GM21528 (cell line): Measurements from ENCODE around the gene HLA-G.
"Not testable (repeated sequence)": the region's sequence is repeated elsewhere in the genome, so short reads cannot be mapped to it uniquely, and the experiment has no call there.

ENCODE experiments used
- ATAC-seq: cut with Tn5 transposase; IDR thresholded peaks from one replicate; pipeline ENCODE4 v1.9.1; 2021; ENCODE audit warnings: mild to moderate bottlenecking, moderate library complexity; ENCODE audit not compliant: unreplicated experiment, low FRiP score

Gene HLA-G

DNA sequence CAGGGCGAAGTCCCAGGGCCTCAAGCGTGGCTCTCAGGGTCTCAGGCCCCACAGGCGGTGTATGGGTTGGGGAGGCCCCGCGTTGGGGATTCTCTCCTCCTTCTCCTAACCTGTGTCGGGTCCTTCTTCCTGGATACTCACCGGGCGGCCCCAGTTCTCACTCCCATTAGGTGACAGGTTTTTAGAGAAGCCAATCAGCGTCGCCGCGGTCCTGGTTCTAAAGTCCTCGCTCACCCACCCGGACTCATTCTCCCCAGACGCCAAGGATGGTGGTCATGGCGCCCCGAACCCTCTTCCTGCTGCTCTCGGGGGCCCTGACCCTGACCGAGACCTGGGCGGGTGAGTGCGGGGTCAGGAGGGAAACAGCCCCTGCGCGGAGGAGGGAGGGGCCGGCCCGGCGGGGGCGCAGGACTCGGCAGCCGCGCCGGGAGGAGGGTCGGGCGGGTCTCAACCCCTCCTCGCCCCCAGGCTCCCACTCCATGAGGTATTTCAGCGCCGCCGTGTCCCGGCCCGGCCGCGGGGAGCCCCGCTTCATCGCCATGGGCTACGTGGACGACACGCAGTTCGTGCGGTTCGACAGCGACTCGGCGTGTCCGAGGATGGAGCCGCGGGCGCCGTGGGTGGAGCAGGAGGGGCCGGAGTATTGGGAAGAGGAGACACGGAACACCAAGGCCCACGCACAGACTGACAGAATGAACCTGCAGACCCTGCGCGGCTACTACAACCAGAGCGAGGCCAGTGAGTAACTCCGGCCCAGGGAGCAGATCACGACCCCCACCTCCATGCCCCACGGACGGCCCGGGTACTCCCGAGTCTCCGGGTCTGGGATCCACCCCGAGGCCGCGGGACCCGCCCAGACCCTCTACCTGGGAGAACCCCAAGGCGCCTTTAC, at the start of gene HLA-G:
Gene HLA-G, plus strand, starts transcription at position 247 of the 892 bp plus-strand sequence. Its CDS starts 20 bp downstream, at position 267.
- ATAC-seq: no peak

DNA sequence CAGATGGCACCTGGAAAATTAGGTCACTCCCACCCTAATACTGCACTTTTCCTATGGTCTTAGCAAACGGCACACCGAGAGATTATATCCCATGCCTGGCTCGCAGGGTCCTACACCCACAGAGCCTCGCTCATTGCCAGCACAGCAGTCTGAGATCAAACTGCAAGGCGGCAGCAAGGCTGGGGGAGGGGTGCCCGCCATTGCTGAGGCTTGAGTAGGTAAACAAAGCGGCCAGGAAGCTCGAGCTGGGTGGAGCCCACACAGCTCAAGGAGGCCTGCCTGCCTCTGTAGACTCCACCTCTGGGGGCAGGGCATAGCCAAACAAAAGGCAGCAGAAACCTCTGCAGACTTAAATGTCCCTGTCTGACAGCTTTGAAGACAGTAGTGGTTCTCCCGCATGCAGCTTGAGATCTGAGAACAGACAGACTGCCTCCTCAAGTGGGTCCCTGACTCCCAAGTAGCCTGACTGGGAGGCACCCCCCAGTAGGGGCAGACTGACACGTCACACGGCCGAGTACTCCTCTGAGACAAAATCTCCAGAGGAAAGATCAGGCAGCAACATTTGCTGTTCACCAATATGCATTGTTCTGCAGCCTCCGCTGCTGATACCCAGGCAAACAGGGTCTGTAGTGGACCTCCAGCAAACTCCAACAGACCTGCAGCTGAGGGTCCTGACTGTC, 47.5 kb upstream of the HLA-G start:
- not testable (repeated sequence) for ATAC-seq

DNA sequence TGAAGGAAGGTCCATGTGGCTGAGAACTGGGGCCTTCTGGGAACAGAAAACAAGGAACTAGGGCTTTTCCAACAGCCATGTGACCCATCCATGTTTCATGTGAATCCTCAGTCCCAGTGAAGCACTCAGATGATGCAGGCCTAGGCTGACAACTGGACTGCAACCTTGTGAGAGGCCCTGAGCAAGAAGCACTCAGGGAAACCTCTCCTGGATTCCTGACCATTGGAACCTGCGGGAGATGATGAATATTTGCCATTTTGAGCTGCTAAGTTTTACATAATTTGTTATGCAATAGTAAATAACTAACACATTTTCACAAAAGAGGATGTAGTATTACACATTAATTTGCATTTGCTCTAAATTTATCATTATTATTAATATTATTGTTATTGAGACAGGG, 38.4 kb upstream of the HLA-G start:
- ATAC-seq: no peak

DNA sequence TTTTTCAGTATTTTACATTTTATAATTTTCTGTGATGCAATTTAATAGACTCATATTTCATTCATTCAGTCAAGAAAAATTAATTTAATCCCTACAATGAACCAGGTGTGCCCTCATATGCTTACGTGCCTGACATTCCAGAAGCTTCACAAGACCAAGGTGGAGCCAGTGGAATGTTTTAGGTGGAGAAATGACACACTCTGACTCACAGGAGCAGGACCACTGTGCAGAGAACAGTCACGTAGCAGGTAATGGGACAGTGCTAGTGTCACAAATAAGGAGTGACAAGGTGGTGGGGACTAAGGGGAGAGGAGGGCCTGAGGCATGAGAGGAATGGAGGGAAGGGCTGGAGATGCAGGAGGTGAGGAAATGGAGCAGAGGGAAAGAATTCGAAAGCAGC, 37.0 kb upstream of the HLA-G start:
- ATAC-seq: no peak

DNA sequence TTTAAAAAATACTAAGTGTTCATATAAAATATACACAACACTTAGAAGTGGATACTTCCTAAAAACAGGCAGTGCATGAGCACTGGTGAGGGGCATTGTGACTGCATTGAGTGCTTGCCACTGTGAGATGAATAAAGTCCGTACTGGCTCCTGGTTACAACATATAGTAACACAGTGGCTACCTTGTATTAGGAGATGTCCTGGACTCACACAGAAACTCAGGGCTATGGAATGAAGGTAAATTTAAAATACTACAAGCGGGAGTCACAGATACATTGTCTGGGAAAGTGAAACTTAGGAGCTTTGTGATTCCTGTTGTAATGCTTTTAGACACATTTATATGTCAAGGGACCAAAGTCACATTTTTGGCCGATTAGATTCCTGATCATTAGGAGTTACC, 36.5 kb upstream of the HLA-G start:
- no peak for ATAC-seq

DNA sequence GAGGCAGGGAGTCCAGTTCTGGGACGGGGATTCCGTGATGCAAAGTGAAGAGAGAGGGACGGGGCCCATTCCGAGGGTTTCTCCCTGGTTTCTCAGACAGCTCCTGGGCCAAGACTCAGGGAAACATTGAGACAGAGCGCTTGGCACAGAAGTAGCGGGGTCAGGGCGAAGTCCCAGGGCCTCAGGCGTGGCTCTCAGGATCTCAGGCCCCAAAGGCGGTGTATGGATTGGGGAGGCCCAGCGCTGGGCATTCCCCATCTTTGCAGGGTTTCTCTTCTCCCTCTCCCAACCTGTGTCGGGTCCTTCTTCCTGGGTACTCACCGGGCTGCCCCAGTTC, 35.9 kb upstream of the HLA-G start:
- no peak for ATAC-seq

DNA sequence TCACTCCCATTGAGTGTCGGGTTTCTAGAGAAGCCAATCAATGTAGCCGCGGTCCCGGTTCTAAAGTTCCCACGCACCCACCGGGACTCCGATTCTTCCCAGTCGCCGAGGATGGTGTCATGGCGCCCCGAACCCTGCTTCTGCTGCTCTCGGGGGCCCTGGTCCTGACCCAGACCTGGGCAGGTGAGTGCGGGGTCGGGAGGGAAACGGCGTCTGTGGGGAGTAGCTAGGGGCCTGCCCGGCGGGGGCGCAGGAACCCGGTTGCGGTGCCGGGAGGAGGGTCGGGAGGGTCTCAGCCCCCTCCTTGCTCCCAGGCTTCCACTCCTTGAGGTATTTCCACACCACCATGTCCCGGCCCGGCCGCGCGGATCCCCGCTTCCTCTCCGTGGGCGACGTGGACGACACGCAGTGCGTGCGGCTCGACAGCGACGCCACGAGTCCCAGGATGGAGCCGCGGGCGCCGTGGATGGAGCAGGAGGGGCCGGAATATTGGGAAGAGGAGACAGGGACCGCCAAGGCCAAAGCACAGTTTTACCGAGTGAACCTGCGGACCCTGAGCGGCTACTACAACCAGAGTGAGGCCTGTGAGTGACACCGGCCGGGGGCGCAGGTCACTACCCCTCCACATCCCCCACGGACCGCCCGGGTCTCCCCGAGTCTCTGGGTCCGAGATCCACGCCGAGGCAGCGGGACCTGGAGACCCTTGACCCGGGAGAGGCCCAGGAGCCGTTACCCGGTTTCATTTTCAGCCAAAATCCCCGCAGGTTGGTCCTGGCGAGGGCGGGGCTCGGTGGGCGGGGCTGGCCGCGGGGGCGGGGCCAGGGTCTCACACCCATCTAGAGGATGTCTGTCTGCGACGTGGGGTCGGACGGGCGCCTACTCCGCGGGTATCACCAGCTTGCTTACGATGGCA, 35.2 kb upstream of the HLA-G start:
- no peak for ATAC-seq

DNA sequence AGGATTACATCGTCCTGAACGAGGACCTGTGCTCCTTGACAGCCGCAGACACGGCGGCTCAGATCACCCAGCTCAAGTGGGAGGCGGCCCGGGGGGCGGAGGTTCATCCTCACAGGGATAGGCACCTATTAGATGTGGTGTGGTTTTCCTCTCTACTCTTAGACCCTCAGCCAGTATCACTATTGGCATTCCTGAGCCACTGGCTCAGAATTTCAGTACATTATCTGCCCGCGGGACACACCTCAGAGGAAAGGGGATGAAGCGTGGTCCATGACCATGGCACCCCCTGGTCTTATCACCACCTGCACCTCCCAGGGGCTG, 34.6 kb upstream of the HLA-G start:
- ATAC-seq: no peak

DNA sequence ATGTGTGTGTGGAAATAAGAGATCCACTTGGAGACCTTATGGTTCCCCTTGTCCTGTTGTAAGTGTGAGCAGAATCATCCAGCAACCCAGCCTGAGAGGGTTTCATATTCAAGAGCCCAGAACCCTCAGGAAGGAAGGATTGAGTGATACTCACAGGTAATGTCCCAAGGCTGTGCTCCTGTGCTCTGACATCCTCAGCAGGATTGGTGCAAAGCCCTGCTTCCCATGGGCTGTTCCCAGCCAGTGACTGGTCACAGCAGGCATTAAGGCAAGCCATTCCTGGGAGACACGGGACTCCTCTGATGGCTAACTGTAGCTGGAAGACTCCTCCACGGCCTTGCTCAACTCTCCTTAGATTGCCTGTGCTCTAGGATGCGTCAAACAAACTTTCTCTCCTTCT, 33.8 kb upstream of the HLA-G start:
- no peak for ATAC-seq

DNA sequence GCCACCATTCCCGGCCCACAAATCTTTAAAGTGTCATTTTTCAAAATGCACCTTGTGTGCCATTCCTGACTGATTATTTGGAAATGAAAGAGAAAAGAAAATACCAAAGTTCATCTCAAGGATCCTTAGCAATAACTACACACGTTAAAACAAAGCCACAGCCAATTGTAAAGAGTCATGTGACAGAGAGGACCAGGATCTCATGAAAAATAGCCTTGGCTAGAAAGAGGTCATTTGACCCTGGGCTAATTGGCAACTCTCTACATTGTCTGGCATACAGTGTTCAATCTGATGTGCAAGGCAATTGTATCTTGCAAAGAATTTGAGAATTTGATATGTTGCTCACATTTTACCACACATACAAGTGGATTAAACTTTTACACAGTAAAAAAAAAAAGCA, 31.6 kb upstream of the HLA-G start:
- no peak for ATAC-seq

DNA sequence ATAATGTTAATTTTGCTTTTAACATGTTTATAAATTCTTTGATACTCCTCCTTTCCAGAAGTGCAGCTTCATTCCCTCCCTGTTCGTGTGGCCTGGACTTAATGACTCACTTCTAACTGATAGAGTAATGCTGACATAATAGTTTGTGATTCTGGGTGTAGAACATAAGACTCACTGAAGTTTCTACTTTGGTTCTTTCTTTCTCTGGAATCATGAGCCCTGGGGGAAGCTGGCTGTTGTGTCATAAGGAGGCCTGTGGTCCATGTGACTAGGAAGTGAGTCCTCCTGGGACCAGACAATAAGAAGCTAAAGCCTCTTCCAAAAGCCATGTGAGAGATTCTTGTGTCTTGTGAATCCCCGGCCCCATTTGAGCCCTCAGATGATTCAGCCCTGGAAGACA, 30.5 kb upstream of the HLA-G start:
- ATAC-seq: no peak

DNA sequence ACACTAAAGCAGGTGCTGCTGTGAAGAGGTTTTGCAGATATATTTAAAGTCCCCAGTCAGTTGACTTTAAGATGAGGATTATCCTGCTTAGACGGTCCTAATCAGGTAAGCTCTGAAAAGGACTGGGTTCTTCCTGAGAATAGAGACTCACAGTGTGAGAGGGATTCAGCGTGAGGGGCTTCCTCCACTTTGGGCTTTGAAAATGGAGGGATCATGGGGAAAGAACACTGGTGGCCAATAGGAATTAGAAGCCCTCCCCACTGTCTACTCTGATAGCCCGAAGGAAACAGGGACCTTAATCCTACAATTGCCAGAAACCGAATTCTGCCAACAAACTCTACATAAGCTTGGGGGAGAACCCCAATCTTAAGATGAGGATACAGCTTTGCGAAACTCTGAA, 29.7 kb upstream of the HLA-G start:
- no peak for ATAC-seq

DNA sequence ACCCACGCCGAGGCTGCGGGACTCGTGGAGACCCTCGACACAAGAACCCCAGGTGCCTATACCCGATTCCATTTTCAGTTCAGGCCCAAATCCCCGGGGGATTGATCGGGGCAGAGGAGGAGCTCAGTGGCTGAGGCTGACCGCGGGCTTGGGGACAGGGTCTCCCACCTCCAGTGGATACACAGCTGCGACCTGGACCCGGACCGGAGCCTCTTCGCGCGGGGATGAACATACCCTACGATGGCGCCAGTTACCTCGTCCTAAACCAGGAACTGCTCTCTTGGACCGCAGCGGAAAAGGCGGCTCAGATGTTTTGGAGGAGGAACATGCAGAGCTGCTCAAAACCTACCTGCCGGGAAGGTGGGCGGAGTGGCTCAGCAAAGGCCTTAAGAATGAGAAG, 27.4 kb upstream of the HLA-G start:
- no peak for ATAC-seq

DNA sequence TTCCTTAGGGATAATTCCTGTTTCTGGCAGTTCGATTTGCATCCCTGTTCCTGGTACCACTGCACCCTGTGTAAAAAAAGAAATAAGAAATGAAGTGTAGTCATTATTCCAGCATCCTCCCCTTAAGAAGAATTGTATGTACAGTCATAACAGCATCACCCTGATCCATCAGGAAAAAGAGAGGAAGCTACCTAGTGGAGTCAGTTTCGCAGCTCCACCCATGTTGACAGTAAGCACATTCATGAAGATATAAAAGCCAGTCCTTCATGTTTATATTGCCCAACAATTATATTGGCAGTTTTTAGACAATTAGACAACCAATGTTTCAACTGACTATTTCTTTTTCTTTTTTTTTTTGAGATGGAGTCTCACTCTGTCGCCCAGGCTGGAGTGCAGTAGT, 21.2 kb upstream of the HLA-G start:
- no peak for ATAC-seq

DNA sequence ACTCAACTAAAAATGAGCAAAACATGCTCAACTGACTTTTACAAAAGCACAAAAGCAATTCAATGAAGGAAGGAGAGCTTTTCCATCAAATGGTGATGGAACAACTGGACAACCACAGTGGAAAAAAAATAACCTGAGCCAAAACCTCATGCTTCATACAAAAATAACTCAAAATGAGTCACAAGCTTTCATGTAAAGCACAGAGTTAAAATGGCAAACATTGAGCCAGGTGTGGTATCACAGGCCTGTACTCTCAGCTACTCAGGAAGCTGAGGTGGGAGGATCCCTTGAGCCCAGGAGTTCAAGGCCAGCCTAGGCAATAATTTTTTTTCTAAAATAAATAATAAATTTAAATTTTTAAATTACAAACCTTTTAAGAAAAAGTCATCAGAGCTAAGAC, 18.4 kb upstream of the HLA-G start:
- ATAC-seq: no peak

DNA sequence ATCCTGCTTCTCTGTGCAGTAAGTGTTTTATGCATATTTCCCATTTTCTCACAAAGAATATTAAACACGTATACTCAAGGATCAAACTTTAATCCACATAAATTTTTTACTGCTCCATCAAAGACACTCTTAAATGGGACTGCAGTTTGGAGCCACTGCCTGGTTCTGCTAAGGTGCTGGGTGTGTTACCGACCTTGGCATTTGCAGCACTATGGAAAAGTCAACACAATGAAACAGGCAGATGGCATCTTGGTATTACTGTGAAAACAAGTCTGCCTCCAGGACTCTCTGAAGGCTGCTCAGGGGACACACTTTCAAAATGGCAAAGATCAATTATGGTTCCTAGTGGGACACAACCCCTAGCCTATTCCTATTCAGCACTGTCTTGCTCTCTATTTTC, 17.3 kb upstream of the HLA-G start:
- no peak for ATAC-seq

DNA sequence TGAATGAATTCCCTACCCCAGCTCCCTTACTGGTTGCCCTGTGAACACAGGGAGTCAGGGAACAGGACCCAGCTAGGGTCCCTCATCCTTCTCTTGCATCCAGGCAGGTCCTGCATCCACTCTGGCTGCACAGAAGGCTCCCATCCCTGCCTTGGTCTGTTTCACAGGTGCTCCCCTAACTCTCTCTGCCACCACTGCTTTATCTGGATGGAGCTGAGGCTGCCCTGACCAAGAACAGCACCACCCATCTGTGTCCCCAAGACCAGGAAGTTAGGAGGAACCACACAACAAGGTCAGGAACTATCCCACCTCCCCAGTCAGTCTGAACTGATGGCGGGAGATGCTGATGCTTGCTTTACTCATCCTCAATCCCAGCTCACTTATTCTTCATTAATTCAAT, 16.2 kb upstream of the HLA-G start:
- no peak for ATAC-seq

DNA sequence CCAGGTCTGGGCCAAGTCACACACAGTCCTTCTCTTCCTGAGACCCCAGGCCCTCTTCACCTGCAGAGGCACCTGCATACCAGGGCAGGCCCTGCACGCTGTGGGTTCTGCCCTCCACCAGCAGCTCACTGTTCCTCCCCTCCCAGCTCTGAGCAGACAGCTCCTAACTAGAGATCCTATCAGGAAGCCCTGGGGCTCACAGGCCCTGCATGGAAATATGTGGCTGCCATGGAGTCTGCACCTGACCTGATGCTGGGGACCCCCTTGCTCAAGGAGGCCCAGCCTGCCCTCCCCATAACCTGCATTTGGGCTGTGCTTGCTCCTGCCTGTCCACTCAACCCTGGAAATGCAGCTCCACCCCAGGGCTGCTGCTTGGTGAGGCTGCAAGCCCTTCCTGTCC, 14.6 kb upstream of the HLA-G start:
- ATAC-seq: no peak

DNA sequence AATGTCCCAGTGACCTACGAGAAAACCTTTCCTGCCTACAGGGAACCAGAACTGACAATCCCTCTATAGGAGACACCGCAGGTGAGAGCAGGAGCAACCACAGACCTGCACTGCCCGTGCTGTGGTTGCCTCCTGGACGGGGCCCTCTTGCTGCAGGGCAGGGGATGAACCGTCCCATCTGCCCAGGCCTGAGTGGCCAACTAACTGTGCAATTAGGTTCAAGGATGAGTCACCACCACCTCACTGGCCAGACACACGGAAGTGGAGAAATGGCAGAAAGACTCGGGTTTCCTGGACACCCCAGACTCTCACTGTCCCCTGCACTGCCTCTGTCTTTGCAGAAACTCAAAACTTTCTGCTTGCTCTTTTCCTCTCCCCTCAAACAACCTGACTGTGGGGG, 13.8 kb upstream of the HLA-G start:
- no peak for ATAC-seq

DNA sequence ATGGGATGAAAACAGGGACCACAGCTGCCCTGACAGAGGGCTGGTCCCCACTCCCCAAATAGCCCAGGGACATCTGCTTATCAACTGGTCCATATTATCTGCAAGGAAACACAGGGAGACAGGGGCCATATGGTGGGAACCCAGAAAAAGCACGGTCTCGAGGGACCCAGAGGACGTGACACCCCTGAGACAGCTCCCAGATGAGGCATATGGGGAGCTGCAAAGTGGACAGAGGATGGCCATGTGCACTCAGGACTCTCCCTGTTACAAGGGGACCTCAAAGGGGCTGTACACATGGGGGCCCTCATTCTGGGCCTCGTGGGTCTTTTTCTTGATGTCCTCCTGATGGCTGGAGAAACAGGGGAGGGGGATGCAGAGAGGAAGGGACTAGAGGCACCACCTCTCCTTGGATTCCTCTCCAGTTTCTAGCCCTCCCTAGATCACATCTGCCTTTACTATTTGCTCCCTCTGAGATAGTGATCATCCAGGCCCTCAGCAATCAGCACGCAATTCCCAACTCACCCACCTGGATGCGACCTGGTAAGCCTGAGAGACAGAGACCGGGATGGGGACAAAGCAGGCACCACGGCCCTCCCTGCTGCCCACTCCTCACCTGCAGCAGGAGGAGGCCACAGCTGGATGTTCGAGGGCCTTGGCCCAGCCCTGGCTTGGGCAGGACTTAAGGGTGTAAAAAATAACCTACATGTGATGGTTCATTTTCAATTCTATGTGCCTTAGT, 13.1 kb upstream of the HLA-G start:
- no peak for ATAC-seq
